ENCODE measurements around the gene GLS2. TPM values are rescaled to one million over a fixed set of nuclear protein-coding genes. Genes with fewer than 3 reads are reported as not detected.

GLS2 gene
- total and polyA plus RNA-seq, 9 of the 15 experiments (the other 6 are each of a cell fraction or from before 2014, with no cell fraction given), result 0.11 TPM; not detected in 8

GRCh38 chr12:56448860-56449621 is 38.9 kb downstream of the GLS2 start, which contains the start of gene TIMELESS (continued):
- no peak for TF ChIP-seq ZNF444 (CRISPR knock-in tag; IDR thresholded peaks at IDR 0.05)
- TF ChIP-seq ZBTB1 (CRISPR knock-in tag; IDR thresholded peaks at IDR 0.05; ENCODE audit: borderline replicate concordance, low read depth), result 0 out of 2 replicates have a peak, but pooled peaks have one; percentile 59
- no peak for TF ChIP-seq SMAD1 (IDR thresholded peaks at IDR 0.05; ENCODE audit: low read depth, low read length, partially characterized antibody)
- TF ChIP-seq ZFP36 (IDR thresholded peaks at IDR 0.05; ENCODE audit: low read depth, low read length, partially characterized antibody), result no peak
- TF ChIP-seq TAL1 (IDR thresholded peaks at IDR 0.05), result no peak
- peak; percentile 17; the same call in 1 of the 2 replicates for TF ChIP-seq ZNF263 (CRISPR knock-in tag; IDR thresholded peaks at IDR 0.05; ENCODE audit: borderline replicate concordance)
- no peak for TF ChIP-seq HMBOX1 (IDR thresholded peaks at IDR 0.05)
- no peak for TF ChIP-seq HNRNPK (IDR thresholded peaks at IDR 0.05; ENCODE audit: low read depth, low read length, poor library complexity, severe bottlenecking)
- no peak for TF ChIP-seq CHD1 (IDR thresholded peaks at IDR 0.05; ENCODE audit: low read length)
- no peak for TF ChIP-seq CEBPB (tag; IDR thresholded peaks at IDR 0.05)
- TF ChIP-seq RBM39 (optimal IDR thresholded peaks at IDR 0.05; ENCODE audit: low read depth, low read length), result no peak
- TF ChIP-seq NR3C1 (CRISPR knock-in tag; IDR thresholded peaks at IDR 0.05), result no peak
- peak; percentile 61; the same call in 1 of the 2 replicates for TF ChIP-seq HINFP (tag; conservative IDR thresholded peaks at IDR 0.05; ENCODE audit: low read depth)
- TF ChIP-seq L3MBTL2 (IDR thresholded peaks at IDR 0.05), result peak; percentile 98
- peak; percentile 89 for TF ChIP-seq VEZF1 (CRISPR knock-in tag; IDR thresholded peaks at IDR 0.05)
- peak; percentile 56 for TF ChIP-seq TAF7 (tag; IDR thresholded peaks at IDR 0.05)
- TF ChIP-seq RNF2 (IDR thresholded peaks at IDR 0.05), result peak; percentile 73
- TF ChIP-seq TEAD2 (tag; IDR thresholded peaks at IDR 0.05), result no peak
- no peak for TF ChIP-seq PHB2 (IDR thresholded peaks at IDR 0.05; ENCODE audit: low read depth)
- TF ChIP-seq ZNF76 (CRISPR knock-in tag; IDR thresholded peaks at IDR 0.05; ENCODE audit: borderline replicate concordance), result no peak
- no peak for TF ChIP-seq PTRF (tag; IDR thresholded peaks at IDR 0.05)
- no peak; the same call in 1 of the 2 replicates for TF ChIP-seq CHCHD3 (CRISPR knock-in tag; IDR thresholded peaks at IDR 0.05)
- peak; percentile 63 for TF ChIP-seq ZNF512 (tag; IDR thresholded peaks at IDR 0.05)
- TF ChIP-seq ELF1 (tag; IDR thresholded peaks at IDR 0.05), result 0 out of 2 replicates have a peak, but pooled peaks have one; percentile 19

Measured in K562 (cell line).